ENCODE results near the gene NEIL3. TPM values are rescaled to one million over a fixed set of nuclear protein-coding genes. Genes with fewer than 3 reads are reported as not detected.
"Not testable (repeated sequence)": the region's sequence is repeated elsewhere in the genome, so short reads cannot be mapped to it uniquely, and the experiment has no call there.

The NEIL3 gene
- total RNA-seq, 4 donors from 2014 or later = 0.59 TPM; not detected in 3

DNA sequence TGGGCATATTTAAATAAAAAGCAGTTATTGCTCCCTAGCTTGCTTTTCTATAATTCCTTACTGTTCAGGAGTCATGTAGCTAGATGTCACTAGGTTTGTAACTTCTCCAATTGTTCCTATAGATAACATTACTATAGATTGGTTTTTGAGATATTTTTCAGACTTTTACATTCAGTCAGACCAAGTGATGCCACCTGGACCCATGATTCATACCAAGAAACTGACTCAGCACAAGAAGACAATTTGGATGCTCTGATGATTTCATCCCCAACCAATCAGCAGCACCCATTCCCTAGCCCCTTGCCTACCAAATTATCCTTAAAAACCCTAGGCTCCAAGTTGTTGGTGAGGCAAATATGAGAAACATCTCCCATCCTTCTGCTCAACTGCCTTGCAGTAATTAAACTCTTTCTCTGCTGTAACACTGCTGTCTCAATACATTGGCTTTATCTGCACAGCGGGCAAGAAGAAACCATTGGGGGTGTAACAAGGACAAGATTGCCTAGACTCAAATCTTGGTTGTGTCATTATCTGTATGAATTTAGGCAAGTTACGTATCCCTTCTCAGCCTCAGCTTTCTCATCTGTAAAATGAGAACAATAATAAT is 11.8 kb upstream of the NEIL3 start:
- intact Hi-C loops (cut with DNase I) = no loop called here
- TF ChIP-seq, protein P1, sequence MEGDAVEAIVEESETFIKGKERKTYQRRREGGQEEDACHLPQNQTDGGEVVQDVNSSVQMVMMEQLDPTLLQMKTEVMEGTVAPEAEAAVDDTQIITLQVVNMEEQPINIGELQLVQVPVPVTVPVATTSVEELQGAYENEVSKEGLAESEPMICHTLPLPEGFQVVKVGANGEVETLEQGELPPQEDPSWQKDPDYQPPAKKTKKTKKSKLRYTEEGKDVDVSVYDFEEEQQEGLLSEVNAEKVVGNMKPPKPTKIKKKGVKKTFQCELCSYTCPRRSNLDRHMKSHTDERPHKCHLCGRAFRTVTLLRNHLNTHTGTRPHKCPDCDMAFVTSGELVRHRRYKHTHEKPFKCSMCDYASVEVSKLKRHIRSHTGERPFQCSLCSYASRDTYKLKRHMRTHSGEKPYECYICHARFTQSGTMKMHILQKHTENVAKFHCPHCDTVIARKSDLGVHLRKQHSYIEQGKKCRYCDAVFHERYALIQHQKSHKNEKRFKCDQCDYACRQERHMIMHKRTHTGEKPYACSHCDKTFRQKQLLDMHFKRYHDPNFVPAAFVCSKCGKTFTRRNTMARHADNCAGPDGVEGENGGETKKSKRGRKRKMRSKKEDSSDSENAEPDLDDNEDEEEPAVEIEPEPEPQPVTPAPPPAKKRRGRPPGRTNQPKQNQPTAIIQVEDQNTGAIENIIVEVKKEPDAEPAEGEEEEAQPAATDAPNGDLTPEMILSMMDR (IDR thresholded peaks at IDR 0.05) = no peak
- TF ChIP-seq POLR2A (IDR thresholded peaks at IDR 0.05) = no peak

GRCh38 chr4:177301126-177301639 is 8.5 kb upstream of the NEIL3 start:
- TF ChIP-seq, protein P1 (IDR thresholded peaks at IDR 0.05) = no peak
- no peak for TF ChIP-seq POLR2A (IDR thresholded peaks at IDR 0.05)
- H3K36me3 ChIP-seq = no peaks in the 10 kb centered on the region
- no peak overlapping the region for H3K27ac ChIP-seq
- no peaks in the 10 kb centered on the region for H3K4me1 ChIP-seq
- no peak for DNase-seq
- H3K9me3 ChIP-seq = no peaks in the 10 kb centered on the region
- H3K4me3 ChIP-seq (replicated peaks in 1 of 3) = no peak overlapping the region
- H3K27me3 ChIP-seq = no peaks in the 10 kb centered on the region
- WGBS, 2 donors = 57 to 76% methylated on average over 4 of the region's 4 CpGs
- intact Hi-C loops (cut with DNase I) = no loop called here

More for the DNA sequence above, 11.8 kb upstream of the NEIL3 start:
- H3K27ac ChIP-seq = no peak overlapping the region
- H3K36me3 ChIP-seq = no peaks in the 10 kb centered on the region
- 99% methylated on average over 2 of the region's 2 CpGs for WGBS, 2 donors
- H3K4me1 ChIP-seq = no peaks in the 10 kb centered on the region
- no peak overlapping the region for H3K4me3 ChIP-seq (replicated peaks in 1 of 3)
- no peak for DNase-seq
- no peaks in the 10 kb centered on the region for H3K27me3 ChIP-seq
- no peaks in the 10 kb centered on the region for H3K9me3 ChIP-seq

- no peak for TF ChIP-seq POLR2A (IDR thresholded peaks at IDR 0.05)
- TF ChIP-seq, protein P1 (IDR thresholded peaks at IDR 0.05) = no peak
- Histone ChIP-seq H3K27ac (no peak overlapping the region), H3K9me3 (no peaks in the 10 kb centered on the region), H3K4me3 (replicated peaks in 1 of 3) (no peak overlapping the region), H3K27me3 (no peaks in the 10 kb centered on the region), H3K4me1 (no peaks in the 10 kb centered on the region), H3K36me3 (no peaks in the 10 kb centered on the region)
- intact Hi-C loops (cut with DNase I) = no loop called here
- DNase-seq = no peak
- WGBS, 2 donors = 81 to 97% methylated on average over 4 of the region's 4 CpGs
Observed at GRCh38 chr4:177302371-177303100, 7.1 kb upstream of the NEIL3 start.

GRCh38 chr4:177304094-177304493 is 5.6 kb upstream of the NEIL3 start:
- no peaks in the 10 kb centered on the region for H3K27me3 ChIP-seq
- intact Hi-C loops (cut with DNase I) = no loop called here
- 93 to 98% methylated on average over 4 of the region's 4 CpGs for WGBS, 2 donors
- H3K9me3 ChIP-seq = no peaks in the 10 kb centered on the region
- peaks cover 5 to 7% of the 10 kb centered on the region in 2 donors for H3K4me1 ChIP-seq
- H3K27ac ChIP-seq = no peak overlapping the region
- H3K4me3 ChIP-seq (replicated peaks in 1 of 3) = no peak overlapping the region
- no peaks in the 10 kb centered on the region for H3K36me3 ChIP-seq
- no peak for TF ChIP-seq POLR2A (IDR thresholded peaks at IDR 0.05)
- TF ChIP-seq, protein P1 (IDR thresholded peaks at IDR 0.05) = no peak
- DNase-seq = no peak

DNA sequence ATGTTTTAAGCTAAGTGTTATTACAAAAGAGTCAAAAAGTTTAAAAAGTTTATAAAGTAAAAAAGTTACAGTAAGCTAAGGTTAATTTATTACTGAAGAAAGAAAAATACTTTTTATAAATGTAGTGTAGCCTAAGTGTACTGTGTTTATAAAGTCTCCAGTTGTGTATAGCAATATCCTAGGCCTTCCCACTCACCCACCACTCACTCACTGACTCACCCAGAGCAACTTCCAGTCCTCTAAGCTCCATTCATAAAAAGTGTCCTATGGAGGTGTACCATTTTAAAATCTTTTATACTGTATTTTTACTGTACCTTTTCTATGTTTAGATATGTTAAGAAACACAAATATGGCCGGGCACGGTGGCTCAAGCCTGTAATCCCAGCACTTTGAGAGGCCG is 4.8 kb upstream of the NEIL3 start:
- H3K4me3 ChIP-seq (replicated peaks in 1 of 3); H3K27me3 ChIP-seq; H3K36me3 ChIP-seq; intact Hi-C loops (cut with DNase I); H3K27ac ChIP-seq; H3K9me3 ChIP-seq; DNase-seq: not testable (repeated sequence)
- H3K4me1 ChIP-seq = peaks cover 5 to 12% of the 10 kb centered on the region in 2 donors
- WGBS, 2 donors = 93 to 96% methylated on average over 3 of the region's 3 CpGs
